ENCODE data around the gene CCL20.

- TF ChIP-seq CTCF (IDR thresholded peaks at IDR 0.05) (no peak), POLR2A (IDR thresholded peaks at IDR 0.05) (no peak), POLR2AphosphoS5 (IDR thresholded peaks at IDR 0.05) (no peak)
Measured at GRCh38 chr2:227856697-227857096, 43.1 kb downstream of the CCL20 start.

Data from suprapubic skin (tissue), 4 donors.